Measurements from ENCODE around the gene TEC.
"Not testable (repeated sequence)": the region's sequence is repeated elsewhere in the genome, so short reads cannot be mapped to it uniquely, and the experiment has no call there.

TEC gene

GRCh38 chr4:48286060-48286459 is 16.4 kb upstream of the TEC start:
- ATAC-seq; H3K4me3 Mint-ChIP-seq; H3K4me1 Mint-ChIP-seq; DNase-seq; H3K27ac Mint-ChIP-seq; H3K36me3 Mint-ChIP-seq (ENCODE audit: low read depth): not testable (repeated sequence)
- peaks cover 30% of the 10 kb centered on the region for H3K9me3 Mint-ChIP-seq
- H3K27me3 Mint-ChIP-seq, result peaks cover 11% of the 10 kb centered on the region

- peaks cover 32% of the 10 kb centered on the region for H3K9me3 Mint-ChIP-seq
- H3K36me3 Mint-ChIP-seq (ENCODE audit: low read depth); DNase-seq; ATAC-seq; H3K27ac Mint-ChIP-seq; H3K4me3 Mint-ChIP-seq; H3K4me1 Mint-ChIP-seq: not testable (repeated sequence)
- H3K27me3 Mint-ChIP-seq, result peaks cover 13% of the 10 kb centered on the region
Measured at GRCh38 chr4:48285640-48286039, 16.0 kb upstream of the TEC start.

- H3K4me3 Mint-ChIP-seq, result no peak overlapping the region
- H3K4me1 Mint-ChIP-seq, result peaks cover 6% of the 10 kb centered on the region
- H3K36me3 Mint-ChIP-seq (ENCODE audit: low read depth), result peaks cover 7% of the 10 kb centered on the region
- peaks cover 10% of the 10 kb centered on the region for H3K27me3 Mint-ChIP-seq
- no peak for ATAC-seq
- no peak for DNase-seq
- H3K27ac Mint-ChIP-seq, result no peak overlapping the region
- H3K9me3 Mint-ChIP-seq, result peaks cover 5% of the 10 kb centered on the region
Measured at GRCh38 chr4:48275686-48276085, 6.0 kb upstream of the TEC start.

GRCh38 chr4:48275247-48275646 is 5.6 kb upstream of the TEC start:
- no peak for DNase-seq
- no peak overlapping the region for H3K4me3 Mint-ChIP-seq
- peaks cover 5% of the 10 kb centered on the region for H3K9me3 Mint-ChIP-seq
- H3K27ac Mint-ChIP-seq, result no peak overlapping the region
- H3K4me1 Mint-ChIP-seq, result peaks cover 10% of the 10 kb centered on the region
- peaks cover 4% of the 10 kb centered on the region for H3K36me3 Mint-ChIP-seq (ENCODE audit: low read depth)
- peak; percentile 51 for ATAC-seq
- peaks cover 8% of the 10 kb centered on the region for H3K27me3 Mint-ChIP-seq

GRCh38 chr4:48271626-48272025 is 2.0 kb upstream of the TEC start:
- H3K27ac Mint-ChIP-seq, result no peak overlapping the region

GRCh38 chr4:48270951-48271473 is 1.4 kb upstream of the TEC start:
- Mint-ChIP-seq H3K27me3 (no peaks in the 10 kb centered on the region), H3K9me3 (no peaks in the 10 kb centered on the region), H3K36me3 (ENCODE audit: low read depth) (peaks cover 2% of the 10 kb centered on the region), H3K4me1 (peaks cover 21% of the 10 kb centered on the region), H3K4me3 (peak overlapping the region; percentile 86), H3K27ac (no peak overlapping the region)
- DNase-seq (no peak), ATAC-seq (no peak)

More at GRCh38 chr4:48271626-48272025, 2.0 kb upstream of the TEC start:
- H3K9me3 Mint-ChIP-seq, result no peaks in the 10 kb centered on the region
- H3K27me3 Mint-ChIP-seq, result no peaks in the 10 kb centered on the region
- no peaks in the 10 kb centered on the region for H3K36me3 Mint-ChIP-seq (ENCODE audit: low read depth)
- H3K4me3 Mint-ChIP-seq, result no peak overlapping the region
- ATAC-seq (no peak), DNase-seq (no peak)
- peaks cover 21% of the 10 kb centered on the region for H3K4me1 Mint-ChIP-seq

GRCh38 chr4:48270523-48270897 is 872 bp upstream of the TEC start:
- Mint-ChIP-seq H3K4me1 (peaks cover 21% of the 10 kb centered on the region), H3K36me3 (ENCODE audit: low read depth) (peaks cover 2% of the 10 kb centered on the region), H3K27me3 (no peaks in the 10 kb centered on the region), H3K4me3 (peak overlapping the region; percentile 86), H3K27ac (peak overlapping the region; percentile 80), H3K9me3 (no peaks in the 10 kb centered on the region)
- DNase-seq (no peak), ATAC-seq (no peak)

- Mint-ChIP-seq H3K4me3 (peak overlapping the region; percentile 86), H3K27me3 (no peaks in the 10 kb centered on the region), H3K9me3 (no peaks in the 10 kb centered on the region), H3K4me1 (peaks cover 21% of the 10 kb centered on the region), H3K27ac (peak overlapping the region; percentile 80), H3K36me3 (ENCODE audit: low read depth) (peaks cover 2% of the 10 kb centered on the region)
- ATAC-seq, result peak; percentile 92
- peak; percentile 96 for DNase-seq
Measured at GRCh38 chr4:48269861-48270522, 354 bp upstream of the TEC start.

- no peak overlapping the region for H3K27ac Mint-ChIP-seq
- peaks cover 2% of the 10 kb centered on the region for H3K36me3 Mint-ChIP-seq (ENCODE audit: low read depth)
- H3K9me3 Mint-ChIP-seq, result no peaks in the 10 kb centered on the region
- H3K27me3 Mint-ChIP-seq, result no peaks in the 10 kb centered on the region
- ATAC-seq, result no peak
- H3K4me1 Mint-ChIP-seq, result peaks cover 21% of the 10 kb centered on the region
- no peak overlapping the region for H3K4me3 Mint-ChIP-seq
- DNase-seq, result no peak
Measured at GRCh38 chr4:48267574-48267973, 2.1 kb downstream of the TEC start.

GRCh38 chr4:48266781-48267180 is 2.9 kb downstream of the TEC start:
- Mint-ChIP-seq H3K27me3 (no peaks in the 10 kb centered on the region), H3K4me3 (no peak overlapping the region), H3K36me3 (ENCODE audit: low read depth) (peaks cover 2% of the 10 kb centered on the region), H3K27ac (no peak overlapping the region), H3K9me3 (no peaks in the 10 kb centered on the region), H3K4me1 (peaks cover 22% of the 10 kb centered on the region)
- no peak for DNase-seq
- ATAC-seq, result no peak

GRCh38 chr4:48262926-48263325 is 6.7 kb downstream of the TEC start:
- H3K4me1 Mint-ChIP-seq, result peaks cover 10% of the 10 kb centered on the region
- no peak for DNase-seq
- H3K36me3 Mint-ChIP-seq (ENCODE audit: low read depth), result peaks cover 2% of the 10 kb centered on the region
- no peaks in the 10 kb centered on the region for H3K27me3 Mint-ChIP-seq
- no peak overlapping the region for H3K4me3 Mint-ChIP-seq
- H3K27ac Mint-ChIP-seq, result no peak overlapping the region
- no peaks in the 10 kb centered on the region for H3K9me3 Mint-ChIP-seq
- ATAC-seq, result no peak

GRCh38 chr4:48262484-48262883 is 7.2 kb downstream of the TEC start:
- Mint-ChIP-seq H3K4me1 (peaks cover 10% of the 10 kb centered on the region), H3K36me3 (ENCODE audit: low read depth) (peaks cover 2% of the 10 kb centered on the region), H3K27ac (no peak overlapping the region), H3K9me3 (no peaks in the 10 kb centered on the region), H3K4me3 (no peak overlapping the region), H3K27me3 (no peaks in the 10 kb centered on the region)
- ATAC-seq, result no peak
- no peak for DNase-seq

- ATAC-seq, result no peak
- Mint-ChIP-seq H3K27me3 (no peaks in the 10 kb centered on the region), H3K9me3 (no peaks in the 10 kb centered on the region), H3K36me3 (ENCODE audit: low read depth) (peaks cover 2% of the 10 kb centered on the region), H3K4me1 (peaks cover 10% of the 10 kb centered on the region), H3K4me3 (no peak overlapping the region), H3K27ac (no peak overlapping the region)
- no peak for DNase-seq
Measured at GRCh38 chr4:48261281-48261680, 8.4 kb downstream of the TEC start.

GRCh38 chr4:48259748-48260147 is 9.9 kb downstream of the TEC start:
- DNase-seq, result no peak
- no peaks in the 10 kb centered on the region for H3K9me3 Mint-ChIP-seq
- ATAC-seq, result no peak
- H3K27me3 Mint-ChIP-seq, result no peaks in the 10 kb centered on the region
- no peaks in the 10 kb centered on the region for H3K36me3 Mint-ChIP-seq (ENCODE audit: low read depth)
- no peak overlapping the region for H3K27ac Mint-ChIP-seq
- H3K4me3 Mint-ChIP-seq, result no peak overlapping the region
- peaks cover 10% of the 10 kb centered on the region for H3K4me1 Mint-ChIP-seq

- no peak for DNase-seq
- Mint-ChIP-seq H3K4me1 (peaks cover 10% of the 10 kb centered on the region), H3K27ac (no peak overlapping the region), H3K27me3 (no peaks in the 10 kb centered on the region), H3K9me3 (no peaks in the 10 kb centered on the region), H3K36me3 (ENCODE audit: low read depth) (no peaks in the 10 kb centered on the region), H3K4me3 (no peak overlapping the region)
- ATAC-seq, result no peak
Measured at GRCh38 chr4:48258845-48259397, 10.7 kb downstream of the TEC start.

Data from activated naive CD8-positive, alpha-beta T cell treated with anti-CD3 and anti-CD28 coated beads, Interleukin-2, amount 50 U/mL, for 24 hours (primary cell).